ENCODE measurements around the gene PDE6B.

PDE6B gene

GRCh38 chr4:592825-593520, 32.4 kb upstream of the PDE6B start:
- TF ChIP-seq FOXP2 (optimal IDR thresholded peaks at IDR 0.05; ENCODE audit: borderline replicate concordance, extremely low read depth, extremely low read length, insufficient read depth), result no peak
- no peak for TF ChIP-seq REST (IDR thresholded peaks at IDR 0.05; ENCODE audit: insufficient read depth in 1 of 2, low read depth in 2 of 2, low read length in 2 of 2)
- TF ChIP-seq POLR2AphosphoS5 (IDR thresholded peaks at IDR 0.05; ENCODE audit: low read depth, low read length), result no peak
- no peak for TF ChIP-seq SIN3A (IDR thresholded peaks at IDR 0.05; ENCODE audit: borderline replicate concordance, insufficient read depth, low read length)
- TF ChIP-seq TAF1 (IDR thresholded peaks at IDR 0.05; ENCODE audit: borderline replicate concordance, insufficient read depth, low read length), result no peak

- TF ChIP-seq TAF1 (IDR thresholded peaks at IDR 0.05; ENCODE audit: borderline replicate concordance, insufficient read depth, low read length), result no peak
- TF ChIP-seq REST (IDR thresholded peaks at IDR 0.05; ENCODE audit: insufficient read depth in 1 of 2, low read depth in 2 of 2, low read length in 2 of 2), result no peak
- no peak for TF ChIP-seq POLR2AphosphoS5 (IDR thresholded peaks at IDR 0.05; ENCODE audit: low read depth, low read length)
- TF ChIP-seq FOXP2 (optimal IDR thresholded peaks at IDR 0.05; ENCODE audit: borderline replicate concordance, extremely low read depth, extremely low read length, insufficient read depth), result no peak
- no peak for TF ChIP-seq SIN3A (IDR thresholded peaks at IDR 0.05; ENCODE audit: borderline replicate concordance, insufficient read depth, low read length)
These were observed 26.4 kb upstream of the PDE6B start for GRCh38 chr4:598925-599324.

- TF ChIP-seq REST (IDR thresholded peaks at IDR 0.05; ENCODE audit: insufficient read depth in 1 of 2, low read depth in 2 of 2, low read length in 2 of 2) (no peak), POLR2AphosphoS5 (IDR thresholded peaks at IDR 0.05; ENCODE audit: low read depth, low read length) (no peak), TAF1 (IDR thresholded peaks at IDR 0.05; ENCODE audit: borderline replicate concordance, insufficient read depth, low read length) (no peak), FOXP2 (optimal IDR thresholded peaks at IDR 0.05; ENCODE audit: borderline replicate concordance, extremely low read depth, extremely low read length, insufficient read depth) (no peak), SIN3A (IDR thresholded peaks at IDR 0.05; ENCODE audit: borderline replicate concordance, insufficient read depth, low read length) (no peak)
These were observed 25.2 kb upstream of the PDE6B start for GRCh38 chr4:600166-600565.

GRCh38 chr4:600850-601515, 24.4 kb upstream of the PDE6B start:
- no peak for TF ChIP-seq FOXP2 (optimal IDR thresholded peaks at IDR 0.05; ENCODE audit: borderline replicate concordance, extremely low read depth, extremely low read length, insufficient read depth)

- TF ChIP-seq SIN3A (IDR thresholded peaks at IDR 0.05; ENCODE audit: borderline replicate concordance, insufficient read depth, low read length), result no peak
- TF ChIP-seq TAF1 (IDR thresholded peaks at IDR 0.05; ENCODE audit: borderline replicate concordance, insufficient read depth, low read length), result no peak
- TF ChIP-seq POLR2AphosphoS5 (IDR thresholded peaks at IDR 0.05; ENCODE audit: low read depth, low read length), result no peak
- TF ChIP-seq REST (IDR thresholded peaks at IDR 0.05; ENCODE audit: insufficient read depth in 1 of 2, low read depth in 2 of 2, low read length in 2 of 2), result no peak
- no peak for TF ChIP-seq FOXP2 (optimal IDR thresholded peaks at IDR 0.05; ENCODE audit: borderline replicate concordance, extremely low read depth, extremely low read length, insufficient read depth)
These were observed 23.5 kb upstream of the PDE6B start for GRCh38 chr4:601612-602558.
